OCI-LY7 (cell line): ENCODE measurements around the gene LCN9.

Source experiments
- CTCF ChIP-seq: fragments of 200-600 bp; sonication (generic); conservative IDR thresholded peaks from 2 replicates; pipeline ENCODE4 v1.5.1; 2014; ENCODE audit warnings: mild to moderate bottlenecking, antibody characterized with exemption, low read length, moderate library complexity, mixed read lengths
- EZH2phosphoT487 ChIP-seq: fragments of 200-600 bp; sonication (generic); IDR thresholded peaks from 2 replicates; pipeline ENCODE4 v1.6.1; 2018; ENCODE audit warnings: low read depth, borderline replicate concordance, mild to moderate bottlenecking, mixed run types, antibody characterized with exemption, low read length, moderate library complexity, mixed read lengths

- TF ChIP-seq CTCF, result no peak
- no peak for TF ChIP-seq EZH2phosphoT487
Measured at GRCh38 chr9:135676891-135677290, 13.8 kb downstream of the LCN9 start.
